Small intestine (tissue), 7 donors: ENCODE measurements around the gene B4GALT2. TPM values are rescaled to one million over a fixed set of nuclear protein-coding genes. Genes with fewer than 3 reads are reported as not detected.

Source experiments
- DNase-seq, 2 donors: peaks; one replicate each; pipeline versions ENCODE4 v3.0.0 to v3.0.0-alpha.2; 2013
- FAIRE-seq: peaks from 2 replicates; lab custom pipeline; 2012; peaks lifted over from hg19 to GRCh38; lab: Jason Lieb, UNC
- H3K27ac ChIP-seq, 3 donors: one replicate each; pipeline ENCODE4 v1.5.1; 2013; ENCODE audit warnings: low read length in 2 of 3, mild to moderate bottlenecking in 2 of 3, control low read depth in 1 of 3, inconsistent platforms in 1 of 3, low read depth in 1 of 3, moderate library complexity in 1 of 3
- H3K27me3 ChIP-seq, 3 donors: one replicate each; pipeline ENCODE4 v1.6.1; 2013; ENCODE audit warnings: low read length in 3 of 3, inconsistent platforms in 1 of 3; ENCODE audit not compliant: control insufficient read depth in 3 of 3, insufficient read depth in 3 of 3
- H3K36me3 ChIP-seq, 3 donors: one replicate each; pipeline ENCODE4 v1.6.1; 2013; ENCODE audit warnings: low read length in 3 of 3, inconsistent platforms in 1 of 3, low read depth in 1 of 3, mild to moderate bottlenecking in 1 of 3, moderate library complexity in 1 of 3; ENCODE audit not compliant: control insufficient read depth in 3 of 3, insufficient read depth in 2 of 3
- H3K4me1 ChIP-seq, 3 donors: one replicate each; pipeline ENCODE4 v1.6.1; 2013; ENCODE audit warnings: low read length in 2 of 3, inconsistent platforms in 1 of 3, low read depth in 1 of 3, mild to moderate bottlenecking in 1 of 3, moderate library complexity in 1 of 3; ENCODE audit not compliant: control insufficient read depth in 3 of 3, insufficient read depth in 2 of 3
- H3K4me3 ChIP-seq, 3 donors: one replicate each; pipeline ENCODE4 v1.5.1; 2013; ENCODE audit warnings: low read length in 3 of 3, control low read depth in 1 of 3, inconsistent platforms in 1 of 3, low read depth in 1 of 3, mild to moderate bottlenecking in 1 of 3, moderate library complexity in 1 of 3
- H3K9me3 ChIP-seq, 2 donors: one replicate each; pipeline ENCODE4 v1.6.1; 2013; ENCODE audit warnings: low read depth in 1 of 2, low read length in 1 of 2; ENCODE audit not compliant: control insufficient read depth in 2 of 2, insufficient read depth in 1 of 2
- WGBS, 3 donors: extraction: QIAGEN DNeasy Blood & Tissue Kit; methylation state at CpG; one replicate each; pipeline ENCODE4 v1.1.7; 2013; 5-methylcytosine and 5-hydroxymethylcytosine counted together
- polyA plus RNA-seq, 4 donors: library from polyadenylated mRNA; stranded (reverse) in 3 of 4; unstranded in 1 of 4; fragments of 200-250 nt in 3 of 4; fragments of 120-200 nt in 1 of 4; gene quantifications; one replicate each; pipeline versions ENCODE4 v1.2.1 to v1.2.3, GENCODE V29; 2013
- donor health status: healthy with polysubstance abuse.
- donor health status: control.
- donor health status: control.
- donor health status: Bipolar disorder and iron deficiency.
- donor health status: healthy.

The B4GALT2 gene
- polyA plus RNA-seq, 4 donors = 8.9 to 34.6 (median 25.9) TPM

- Histone ChIP-seq H3K9me3 (no peaks in the 10 kb centered on the region), H3K4me1 (no peaks in the 10 kb centered on the region), H3K36me3 (peaks cover 6 to 76% (median 12%) of the 10 kb centered on the region in 3 donors), H3K27me3 (no peaks in the 10 kb centered on the region), H3K4me3 (no peak overlapping the region), H3K27ac (no peak overlapping the region)
- DNase-seq (no peak), FAIRE-seq (no peak)
- whole genome bisulfite sequencing, 3 donors = 94 to 96% (median 95%) methylated on average over 8 of the region's 8 CpGs
Observed at GRCh38 chr1:43960798-43961197, 18.2 kb upstream of the B4GALT2 start.

DNA sequence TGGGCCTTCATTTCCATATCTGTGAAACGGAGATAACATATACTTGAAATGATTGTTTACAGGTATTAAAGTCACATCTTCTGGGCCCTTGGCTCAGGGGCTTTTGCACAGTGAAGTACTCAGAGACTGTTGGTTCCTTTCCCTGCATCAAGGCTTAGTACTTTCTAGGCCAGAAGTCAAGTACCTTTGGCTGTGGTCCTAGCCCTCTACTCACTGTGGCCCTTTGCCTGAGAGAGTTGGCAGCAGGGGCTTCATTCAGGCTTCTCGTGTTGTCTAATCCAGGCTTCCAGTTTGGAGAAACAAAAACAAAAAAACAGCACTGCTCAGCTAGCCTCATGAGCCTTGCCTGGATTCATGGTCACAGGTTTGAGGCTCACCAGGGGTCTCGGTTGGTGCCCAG, 17.3 kb upstream of the B4GALT2 start:
- Histone ChIP-seq H3K9me3 (no peaks in the 10 kb centered on the region), H3K27me3 (no peaks in the 10 kb centered on the region), H3K36me3 (peaks cover 6 to 78% (median 8%) of the 10 kb centered on the region in 3 donors), H3K4me3 (no peak overlapping the region), H3K4me1 (no peaks in the 10 kb centered on the region), H3K27ac (no peak overlapping the region)
- WGBS, 3 donors = 81 to 98% (median 91%) methylated on average over 3 of the region's 3 CpGs
- DNase-seq (no peak), FAIRE-seq (no peak)

- H3K36me3 ChIP-seq = peaks cover 6 to 78% (median 8%) of the 10 kb centered on the region in 3 donors
- no peak for FAIRE-seq
Observed at GRCh38 chr1:43962324-43962723, 16.7 kb upstream of the B4GALT2 start.

GRCh38 chr1:43963006-43963405, 16.0 kb upstream of the B4GALT2 start:
- Histone ChIP-seq H3K27me3 (no peaks in the 10 kb centered on the region), H3K4me1 (no peaks in the 10 kb centered on the region), H3K9me3 (peaks cover 0 to 3% of the 10 kb centered on the region in 2 donors), H3K27ac (no peak overlapping the region), H3K36me3 (peaks cover 3 to 78% (median 8%) of the 10 kb centered on the region in 3 donors), H3K4me3 (no peak overlapping the region)
- WGBS, 3 donors = 92 to 98% (median 96%) methylated on average over 3 of the region's 3 CpGs
- DNase-seq = no peak
- FAIRE-seq = no peak

More at GRCh38 chr1:43962324-43962723, 16.7 kb upstream of the B4GALT2 start:
- DNase-seq = no peak
- Histone ChIP-seq H3K4me1 (no peaks in the 10 kb centered on the region), H3K27me3 (no peaks in the 10 kb centered on the region), H3K4me3 (no peak overlapping the region), H3K9me3 (no peaks in the 10 kb centered on the region), H3K27ac (no peak overlapping the region)
- WGBS, 3 donors = 87 to 95% (median 94%) methylated on average over 2 of the region's 2 CpGs

- WGBS, 3 donors = 84 to 94% (median 86%) methylated on average over 5 of the region's 5 CpGs
- DNase-seq (no peak), FAIRE-seq (no peak)
- Histone ChIP-seq H3K27ac (no peak overlapping the region), H3K36me3 (peaks cover 2 to 72% (median 6%) of the 10 kb centered on the region in 3 donors), H3K4me3 (no peak overlapping the region), H3K27me3 (no peaks in the 10 kb centered on the region), H3K9me3 (peaks cover 0 to 8% of the 10 kb centered on the region in 2 donors), H3K4me1 (no peaks in the 10 kb centered on the region)
Observed at GRCh38 chr1:43963890-43964289, 15.1 kb upstream of the B4GALT2 start.

- DNase-seq (no peak), FAIRE-seq (no peak)
- H3K9me3 ChIP-seq = peaks cover 0 to 8% of the 10 kb centered on the region in 2 donors
- H3K27me3 ChIP-seq = no peaks in the 10 kb centered on the region
- 84 to 97% (median 96%) methylated on average over 3 of the region's 3 CpGs for WGBS, 3 donors
- no peak overlapping the region for H3K27ac ChIP-seq
- H3K4me3 ChIP-seq = no peak overlapping the region
- H3K36me3 ChIP-seq = peaks cover 2 to 64% (median 6%) of the 10 kb centered on the region in 3 donors
- peaks cover under 1 to 2% (median under 1%) of the 10 kb centered on the region in 3 donors for H3K4me1 ChIP-seq
Observed at GRCh38 chr1:43965316-43965715, 13.7 kb upstream of the B4GALT2 start.

- H3K36me3 ChIP-seq = peaks cover 0 to 59% (median 0%) of the 10 kb centered on the region in 3 donors
- no peak overlapping the region for H3K27ac ChIP-seq
- FAIRE-seq (no peak), DNase-seq (peak in 1 of 2 donors; percentile 54)
- peaks cover 0 to 8% of the 10 kb centered on the region in 2 donors for H3K9me3 ChIP-seq
- no peaks in the 10 kb centered on the region for H3K27me3 ChIP-seq
- peaks cover 6 to 7% (median 6%) of the 10 kb centered on the region in 3 donors for H3K4me1 ChIP-seq
- no peak overlapping the region for H3K4me3 ChIP-seq
- 88 to 92% (median 92%) methylated on average over 6 of the region's 6 CpGs for WGBS, 3 donors
Observed at GRCh38 chr1:43968348-43968948, 10.6 kb upstream of the B4GALT2 start.

GRCh38 chr1:43969416-43969745, 9.6 kb upstream of the B4GALT2 start:
- Histone ChIP-seq H3K27me3 (no peaks in the 10 kb centered on the region), H3K36me3 (peaks cover 0 to 53% (median 0%) of the 10 kb centered on the region in 3 donors), H3K27ac (no peak overlapping the region), H3K9me3 (peaks cover 0 to 8% of the 10 kb centered on the region in 2 donors), H3K4me3 (peak overlapping the region in 1 of 3 donors; percentile 70), H3K4me1 (peaks cover 6 to 11% (median 9%) of the 10 kb centered on the region in 3 donors)
- WGBS, 3 donors = 58 to 67% (median 60%) methylated on average over 7 of the region's 7 CpGs
- no peak for DNase-seq
- FAIRE-seq = no peak
